ENCODE data around the gene ZNF710. TPM values are rescaled to one million over a fixed set of nuclear protein-coding genes. Genes with fewer than 3 reads are reported as not detected.

ZNF710 gene
- total and polyA plus RNA-seq, 2 experiments from 2014 or later: 15.9 to 18.2 TPM

DNA sequence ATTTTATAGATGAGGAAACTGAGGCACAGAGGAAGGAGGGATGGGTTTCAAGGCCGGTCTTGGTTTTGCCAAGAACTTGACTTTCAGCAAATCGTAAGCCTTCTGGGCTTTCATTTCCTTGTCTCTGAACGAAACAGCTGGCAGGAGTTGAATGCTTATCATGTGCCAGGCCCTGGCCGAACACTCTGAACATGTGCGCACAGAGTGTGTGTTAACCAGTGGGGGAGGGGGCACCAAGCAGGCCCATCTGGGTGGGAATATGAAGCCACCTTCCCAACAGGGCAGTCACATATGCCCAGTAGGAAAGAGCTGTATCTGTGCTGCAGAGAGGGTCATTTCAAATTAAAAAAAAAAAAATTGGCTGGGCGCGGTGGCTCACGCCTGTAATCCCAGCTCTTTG, 29.3 kb downstream of the ZNF710 start (continued):
- TF ChIP-seq, protein P1, sequence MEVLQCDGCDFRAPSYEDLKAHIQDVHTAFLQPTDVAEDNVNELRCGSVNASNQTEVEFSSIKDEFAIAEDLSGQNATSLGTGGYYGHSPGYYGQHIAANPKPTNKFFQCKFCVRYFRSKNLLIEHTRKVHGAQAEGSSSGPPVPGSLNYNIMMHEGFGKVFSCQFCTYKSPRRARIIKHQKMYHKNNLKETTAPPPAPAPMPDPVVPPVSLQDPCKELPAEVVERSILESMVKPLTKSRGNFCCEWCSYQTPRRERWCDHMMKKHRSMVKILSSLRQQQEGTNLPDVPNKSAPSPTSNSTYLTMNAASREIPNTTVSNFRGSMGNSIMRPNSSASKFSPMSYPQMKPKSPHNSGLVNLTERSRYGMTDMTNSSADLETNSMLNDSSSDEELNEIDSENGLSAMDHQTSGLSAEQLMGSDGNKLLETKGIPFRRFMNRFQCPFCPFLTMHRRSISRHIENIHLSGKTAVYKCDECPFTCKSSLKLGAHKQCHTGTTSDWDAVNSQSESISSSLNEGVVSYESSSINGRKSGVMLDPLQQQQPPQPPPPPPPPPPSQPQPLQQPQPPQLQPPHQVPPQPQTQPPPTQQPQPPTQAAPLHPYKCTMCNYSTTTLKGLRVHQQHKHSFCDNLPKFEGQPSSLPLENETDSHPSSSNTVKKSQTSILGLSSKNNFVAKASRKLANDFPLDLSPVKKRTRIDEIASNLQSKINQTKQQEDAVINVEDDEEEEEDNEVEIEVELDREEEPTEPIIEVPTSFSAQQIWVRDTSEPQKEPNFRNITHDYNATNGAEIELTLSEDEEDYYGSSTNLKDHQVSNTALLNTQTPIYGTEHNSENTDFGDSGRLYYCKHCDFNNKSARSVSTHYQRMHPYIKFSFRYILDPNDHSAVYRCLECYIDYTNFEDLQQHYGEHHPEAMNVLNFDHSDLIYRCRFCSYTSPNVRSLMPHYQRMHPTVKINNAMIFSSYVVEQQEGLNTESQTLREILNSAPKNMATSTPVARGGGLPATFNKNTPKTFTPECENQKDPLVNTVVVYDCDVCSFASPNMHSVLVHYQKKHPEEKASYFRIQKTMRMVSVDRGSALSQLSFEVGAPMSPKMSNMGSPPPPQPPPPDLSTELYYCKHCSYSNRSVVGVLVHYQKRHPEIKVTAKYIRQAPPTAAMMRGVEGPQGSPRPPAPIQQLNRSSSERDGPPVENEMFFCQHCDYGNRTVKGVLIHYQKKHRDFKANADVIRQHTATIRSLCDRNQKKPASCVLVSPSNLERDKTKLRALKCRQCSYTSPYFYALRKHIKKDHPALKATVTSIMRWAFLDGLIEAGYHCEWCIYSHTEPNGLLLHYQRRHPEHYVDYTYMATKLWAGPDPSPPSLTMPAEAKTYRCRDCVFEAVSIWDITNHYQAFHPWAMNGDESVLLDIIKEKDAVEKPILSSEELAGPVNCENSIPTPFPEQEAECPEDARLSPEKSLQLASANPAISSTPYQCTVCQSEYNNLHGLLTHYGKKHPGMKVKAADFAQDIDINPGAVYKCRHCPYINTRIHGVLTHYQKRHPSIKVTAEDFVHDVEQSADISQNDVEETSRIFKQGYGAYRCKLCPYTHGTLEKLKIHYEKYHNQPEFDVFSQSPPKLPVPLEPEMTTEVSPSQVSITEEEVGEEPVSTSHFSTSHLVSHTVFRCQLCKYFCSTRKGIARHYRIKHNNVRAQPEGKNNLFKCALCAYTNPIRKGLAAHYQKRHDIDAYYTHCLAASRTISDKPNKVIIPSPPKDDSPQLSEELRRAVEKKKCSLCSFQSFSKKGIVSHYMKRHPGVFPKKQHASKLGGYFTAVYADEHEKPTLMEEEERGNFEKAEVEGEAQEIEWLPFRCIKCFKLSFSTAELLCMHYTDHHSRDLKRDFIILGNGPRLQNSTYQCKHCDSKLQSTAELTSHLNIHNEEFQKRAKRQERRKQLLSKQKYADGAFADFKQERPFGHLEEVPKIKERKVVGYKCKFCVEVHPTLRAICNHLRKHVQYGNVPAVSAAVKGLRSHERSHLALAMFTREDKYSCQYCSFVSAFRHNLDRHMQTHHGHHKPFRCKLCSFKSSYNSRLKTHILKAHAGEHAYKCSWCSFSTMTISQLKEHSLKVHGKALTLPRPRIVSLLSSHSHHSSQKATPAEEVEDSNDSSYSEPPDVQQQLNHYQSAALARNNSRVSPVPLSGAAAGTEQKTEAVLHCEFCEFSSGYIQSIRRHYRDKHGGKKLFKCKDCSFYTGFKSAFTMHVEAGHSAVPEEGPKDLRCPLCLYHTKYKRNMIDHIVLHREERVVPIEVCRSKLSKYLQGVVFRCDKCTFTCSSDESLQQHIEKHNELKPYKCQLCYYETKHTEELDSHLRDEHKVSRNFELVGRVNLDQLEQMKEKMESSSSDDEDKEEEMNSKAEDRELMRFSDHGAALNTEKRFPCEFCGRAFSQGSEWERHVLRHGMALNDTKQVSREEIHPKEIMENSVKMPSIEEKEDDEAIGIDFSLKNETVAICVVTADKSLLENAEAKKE (CRISPR knock-in tag; IDR thresholded peaks at IDR 0.05): no peak
- TF ChIP-seq EZH2 (IDR thresholded peaks at IDR 0.05; ENCODE audit: low read depth, unreplicated experiment) (no peak), EZH2phosphoT487 (IDR thresholded peaks at IDR 0.05; ENCODE audit: unreplicated experiment) (no peak), STAT1 (IDR thresholded peaks at IDR 0.05; ENCODE audit: unreplicated experiment) (no peak), POLR2AphosphoS5 (IDR thresholded peaks at IDR 0.05; ENCODE audit: low read depth) (no peak), ZNF331 (CRISPR knock-in tag; IDR thresholded peaks at IDR 0.05; ENCODE audit: low read depth) (no peak), NANOG (IDR thresholded peaks at IDR 0.05; ENCODE audit: borderline replicate concordance) (no peak), ZNF114 (CRISPR knock-in tag; IDR thresholded peaks at IDR 0.05) (no peak)
- TF ChIP-seq, protein P2, sequence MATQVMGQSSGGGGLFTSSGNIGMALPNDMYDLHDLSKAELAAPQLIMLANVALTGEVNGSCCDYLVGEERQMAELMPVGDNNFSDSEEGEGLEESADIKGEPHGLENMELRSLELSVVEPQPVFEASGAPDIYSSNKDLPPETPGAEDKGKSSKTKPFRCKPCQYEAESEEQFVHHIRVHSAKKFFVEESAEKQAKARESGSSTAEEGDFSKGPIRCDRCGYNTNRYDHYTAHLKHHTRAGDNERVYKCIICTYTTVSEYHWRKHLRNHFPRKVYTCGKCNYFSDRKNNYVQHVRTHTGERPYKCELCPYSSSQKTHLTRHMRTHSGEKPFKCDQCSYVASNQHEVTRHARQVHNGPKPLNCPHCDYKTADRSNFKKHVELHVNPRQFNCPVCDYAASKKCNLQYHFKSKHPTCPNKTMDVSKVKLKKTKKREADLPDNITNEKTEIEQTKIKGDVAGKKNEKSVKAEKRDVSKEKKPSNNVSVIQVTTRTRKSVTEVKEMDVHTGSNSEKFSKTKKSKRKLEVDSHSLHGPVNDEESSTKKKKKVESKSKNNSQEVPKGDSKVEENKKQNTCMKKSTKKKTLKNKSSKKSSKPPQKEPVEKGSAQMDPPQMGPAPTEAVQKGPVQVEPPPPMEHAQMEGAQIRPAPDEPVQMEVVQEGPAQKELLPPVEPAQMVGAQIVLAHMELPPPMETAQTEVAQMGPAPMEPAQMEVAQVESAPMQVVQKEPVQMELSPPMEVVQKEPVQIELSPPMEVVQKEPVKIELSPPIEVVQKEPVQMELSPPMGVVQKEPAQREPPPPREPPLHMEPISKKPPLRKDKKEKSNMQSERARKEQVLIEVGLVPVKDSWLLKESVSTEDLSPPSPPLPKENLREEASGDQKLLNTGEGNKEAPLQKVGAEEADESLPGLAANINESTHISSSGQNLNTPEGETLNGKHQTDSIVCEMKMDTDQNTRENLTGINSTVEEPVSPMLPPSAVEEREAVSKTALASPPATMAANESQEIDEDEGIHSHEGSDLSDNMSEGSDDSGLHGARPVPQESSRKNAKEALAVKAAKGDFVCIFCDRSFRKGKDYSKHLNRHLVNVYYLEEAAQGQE (IDR thresholded peaks at IDR 0.05; ENCODE audit: unreplicated experiment): no peak
